Effector memory CD8-positive, alpha-beta T cell (primary cell): ENCODE measurements around the gene GUCY2D.
A peak's percentile ranks its signal among the peaks of the same experiment; 100 is the strongest.

Source experiments
- ATAC-seq: fragments of 150-1000 bp; cut with Tn5 transposase; replicated peaks from 2 replicates; pipeline ENCODE4 v1.10.0; 2021; ENCODE audit warnings: mild to moderate bottlenecking, moderate library complexity
- DNase-seq, 3 experiments: peaks; one replicate each; pipeline ENCODE4 v3.0.0; 2021
- H3K27ac Mint-ChIP-seq, 2 donors: one replicate each; pipeline ENCODE4 v1.8.0; 2022; ENCODE audit warnings: mild to moderate bottlenecking in 2 of 2, mixed read lengths in 2 of 2, moderate library complexity in 2 of 2
- H3K27me3 Mint-ChIP-seq, 2 donors: one replicate each; pipeline ENCODE4 v1.8.0; 2022; ENCODE audit warnings: mixed read lengths in 2 of 2
- H3K36me3 Mint-ChIP-seq: one replicate; pipeline ENCODE4 v1.8.0; 2022; ENCODE audit warnings: mild to moderate bottlenecking, moderate library complexity, mixed read lengths; ENCODE audit not compliant: insufficient read depth
- H3K4me1 Mint-ChIP-seq, 2 donors: one replicate each; pipeline ENCODE4 v1.8.0; 2022; ENCODE audit warnings: low read depth in 2 of 2, mixed read lengths in 2 of 2
- H3K4me3 Mint-ChIP-seq, 2 donors: one replicate each; pipeline ENCODE4 v1.8.0; 2022; ENCODE audit warnings: mild to moderate bottlenecking in 2 of 2, mixed read lengths in 2 of 2, moderate library complexity in 2 of 2
- H3K9me3 Mint-ChIP-seq, 2 donors: one replicate each; pipeline ENCODE4 v1.8.0; 2022; ENCODE audit warnings: mixed read lengths in 2 of 2

The GUCY2D gene

DNA sequence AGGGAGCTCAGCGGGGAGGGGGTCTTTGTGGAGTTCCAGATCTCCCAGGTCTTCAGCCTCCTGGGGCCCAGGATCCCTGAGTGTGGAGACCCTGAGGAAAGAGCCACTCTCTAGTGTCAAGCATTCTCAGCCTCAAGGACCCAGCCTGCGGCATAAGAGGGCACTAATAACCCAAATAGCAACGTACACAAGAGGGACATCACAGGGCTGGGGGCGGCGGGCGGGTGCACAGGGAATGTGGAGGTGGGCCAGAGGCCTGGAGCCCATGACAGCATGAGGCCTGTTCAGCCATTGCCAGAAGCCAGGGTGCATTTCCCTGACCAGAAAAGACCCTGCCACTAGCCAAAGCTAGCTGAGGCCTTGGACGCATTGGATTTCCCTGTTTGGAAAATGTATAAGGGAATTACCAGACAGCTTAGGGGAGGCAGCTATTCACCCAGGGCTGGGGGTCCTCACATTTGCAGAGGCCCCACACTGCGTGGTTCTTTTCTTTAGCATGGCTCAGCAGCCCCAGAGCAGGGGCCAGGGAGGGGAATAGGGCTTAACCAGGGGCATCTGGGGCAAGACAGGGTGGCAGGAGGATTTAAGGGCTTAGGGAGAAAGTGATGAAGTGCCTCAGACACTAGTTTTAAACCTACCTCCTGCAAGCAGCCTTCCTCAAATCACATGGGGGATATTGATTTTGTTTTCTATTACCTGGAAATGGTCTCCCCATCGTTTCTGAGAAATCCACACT lies 22.9 kb downstream of the GUCY2D start:
- no peaks in the 10 kb centered on the region for H3K4me1 Mint-ChIP-seq
- H3K27me3 Mint-ChIP-seq: peaks cover 62 to 77% of the 10 kb centered on the region in 2 donors
- ATAC-seq: no peak

GRCh38 chr17:8029121-8029520 lies 26.7 kb downstream of the GUCY2D start:
- H3K36me3 Mint-ChIP-seq: peaks cover 3% of the 10 kb centered on the region
- H3K4me1 Mint-ChIP-seq: no peaks in the 10 kb centered on the region
- no peak overlapping the region for H3K27ac Mint-ChIP-seq
- no peak overlapping the region for H3K4me3 Mint-ChIP-seq
- no peak for ATAC-seq
- peaks cover 65 to 87% of the 10 kb centered on the region in 2 donors for H3K27me3 Mint-ChIP-seq
- no peak for DNase-seq
- H3K9me3 Mint-ChIP-seq: no peaks in the 10 kb centered on the region

More for the DNA sequence above, 22.9 kb downstream of the GUCY2D start:
- Mint-ChIP-seq H3K36me3 (peaks cover 3% of the 10 kb centered on the region), H3K9me3 (no peaks in the 10 kb centered on the region), H3K27ac (no peak overlapping the region), H3K4me3 (no peak overlapping the region)
- no peak for DNase-seq

DNA sequence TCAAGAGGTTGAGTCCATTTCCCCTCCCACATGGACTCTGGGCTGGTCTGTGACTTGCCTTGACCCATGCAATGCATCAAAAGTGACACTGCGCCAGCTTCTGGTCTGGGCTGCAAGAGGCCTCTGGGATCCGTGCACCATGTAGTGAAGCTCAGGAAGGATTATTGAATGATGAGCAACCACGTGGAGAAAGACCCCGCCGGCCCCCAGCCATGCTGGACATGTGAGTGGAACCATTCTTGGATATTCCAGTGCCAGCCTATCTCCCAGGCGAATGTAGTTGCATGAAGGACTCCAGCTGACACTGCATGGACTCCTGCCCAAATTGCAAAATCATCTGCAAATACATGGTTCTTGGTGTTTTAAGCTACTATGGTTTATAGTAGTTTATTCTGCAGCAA lies 28.8 kb downstream of the GUCY2D start:
- Mint-ChIP-seq H3K36me3 (no peaks in the 10 kb centered on the region), H3K4me1 (no peaks in the 10 kb centered on the region), H3K27ac (no peak overlapping the region), H3K4me3 (no peak overlapping the region), H3K9me3 (no peaks in the 10 kb centered on the region), H3K27me3 (peaks cover 54 to 74% of the 10 kb centered on the region in 2 donors)
- ATAC-seq (no peak), DNase-seq (no peak)

GRCh38 chr17:8031950-8032349 lies 29.5 kb downstream of the GUCY2D start:
- no peaks in the 10 kb centered on the region for H3K4me1 Mint-ChIP-seq
- peaks cover 51 to 67% of the 10 kb centered on the region in 2 donors for H3K27me3 Mint-ChIP-seq
- no peaks in the 10 kb centered on the region for H3K36me3 Mint-ChIP-seq
- no peak for ATAC-seq
- no peak for DNase-seq
- H3K27ac Mint-ChIP-seq: no peak overlapping the region
- no peaks in the 10 kb centered on the region for H3K9me3 Mint-ChIP-seq
- H3K4me3 Mint-ChIP-seq: no peak overlapping the region

GRCh38 chr17:8032442-8032841 lies 30.0 kb downstream of the GUCY2D start:
- Mint-ChIP-seq H3K27ac (no peak overlapping the region), H3K4me3 (no peak overlapping the region), H3K27me3 (peaks cover 50 to 67% of the 10 kb centered on the region in 2 donors), H3K36me3 (no peaks in the 10 kb centered on the region), H3K9me3 (no peaks in the 10 kb centered on the region), H3K4me1 (no peaks in the 10 kb centered on the region)
- no peak for DNase-seq
- ATAC-seq: no peak

- Mint-ChIP-seq H3K4me3 (peak within 1 kb of the TSS in 1 of 2 donors; percentile 31), H3K9me3 (no peaks in the 10 kb centered on the region), H3K4me1 (no peaks in the 10 kb centered on the region), H3K27me3 (peaks cover 26 to 54% of the 10 kb centered on the region in 2 donors), H3K27ac (no peak within 1 kb of the TSS), H3K36me3 (no peaks in the 10 kb centered on the region)
- no peak for DNase-seq
- no peak for ATAC-seq
Observed at GRCh38 chr17:8038954-8039610, 36.7 kb downstream of the GUCY2D start, which contains the start of gene ALOX15B. Gene ALOX15B (plus strand): TSS chr17:8039059. CDS start chr17:8039156, 97 bp downstream.

GRCh38 chr17:8039611-8040168 lies 37.3 kb downstream of the GUCY2D start:
- H3K4me1 Mint-ChIP-seq: no peaks in the 10 kb centered on the region
- DNase-seq: no peak
- H3K4me3 Mint-ChIP-seq: no peak overlapping the region
- no peak overlapping the region for H3K27ac Mint-ChIP-seq
- ATAC-seq: no peak
- no peaks in the 10 kb centered on the region for H3K36me3 Mint-ChIP-seq
- no peaks in the 10 kb centered on the region for H3K9me3 Mint-ChIP-seq
- H3K27me3 Mint-ChIP-seq: peaks cover 26 to 56% of the 10 kb centered on the region in 2 donors

- Mint-ChIP-seq H3K27me3 (peaks cover 37 to 70% of the 10 kb centered on the region in 2 donors), H3K9me3 (no peaks in the 10 kb centered on the region), H3K36me3 (no peaks in the 10 kb centered on the region), H3K4me1 (no peaks in the 10 kb centered on the region), H3K4me3 (no peak overlapping the region), H3K27ac (no peak overlapping the region)
- DNase-seq (peak in 1 of 3 experiments; percentile 33), ATAC-seq (no peak)
Observed at GRCh38 chr17:8041249-8041928, 39.0 kb downstream of the GUCY2D start.

- Mint-ChIP-seq H3K36me3 (no peaks in the 10 kb centered on the region), H3K4me3 (no peak overlapping the region), H3K4me1 (no peaks in the 10 kb centered on the region), H3K27ac (no peak overlapping the region), H3K27me3 (peaks cover 37 to 76% of the 10 kb centered on the region in 2 donors), H3K9me3 (no peaks in the 10 kb centered on the region)
- DNase-seq (no peak), ATAC-seq (no peak)
Observed at GRCh38 chr17:8041979-8042378, 39.6 kb downstream of the GUCY2D start.

- no peaks in the 10 kb centered on the region for H3K36me3 Mint-ChIP-seq
- no peaks in the 10 kb centered on the region for H3K9me3 Mint-ChIP-seq
- H3K4me3 Mint-ChIP-seq: no peak overlapping the region
- peaks cover 16 to 49% of the 10 kb centered on the region in 2 donors for H3K27me3 Mint-ChIP-seq
- H3K4me1 Mint-ChIP-seq: no peaks in the 10 kb centered on the region
- ATAC-seq (no peak), DNase-seq (no peak)
- no peak overlapping the region for H3K27ac Mint-ChIP-seq
Observed at GRCh38 chr17:8044819-8045810, 42.7 kb downstream of the GUCY2D start.

GRCh38 chr17:8046306-8046928 lies 44.0 kb downstream of the GUCY2D start:
- no peak for ATAC-seq
- no peak overlapping the region for H3K4me3 Mint-ChIP-seq
- no peak for DNase-seq
- H3K4me1 Mint-ChIP-seq: no peaks in the 10 kb centered on the region
- no peaks in the 10 kb centered on the region for H3K9me3 Mint-ChIP-seq
- peaks cover 11 to 46% of the 10 kb centered on the region in 2 donors for H3K27me3 Mint-ChIP-seq
- H3K27ac Mint-ChIP-seq: no peak overlapping the region
- H3K36me3 Mint-ChIP-seq: no peaks in the 10 kb centered on the region
